SK-MEL-5 (cell line): Measurements from ENCODE around the gene PHF1. TPM values are rescaled to one million over a fixed set of nuclear protein-coding genes. Genes with fewer than 3 reads are reported as not detected.

Experiments used
- DNase-seq: peaks from one replicate; pipeline ENCODE4 v3.0.0-alpha.2; 2016; ENCODE audit warnings: low read depth, low spot score
- in situ Hi-C: cut with HindIII; loops from 2 replicates; pipeline ENCODE4 v1.10.0; 2016; ENCODE audit warnings: low sequenced_read_pairs, high pct_unique_total_duplicates, low pct_unique_long_range_greater_than_20kb
- total RNA-seq: library from RNA; depleted of rRNA; stranded (reverse); fragments of >200 nt; shearing (Covaris generic); gene quantifications from 2 replicates; pipeline ENCODE4 v1.2.3, GENCODE V29; 2014

Gene PHF1
- total RNA-seq, 1 experiment from 2014 or later = 20.6 TPM

- DNase-seq = no peak
- in situ Hi-C loops = no loop called here
Measured at GRCh38 chr6:33413241-33414120, 2.7 kb downstream of the PHF1 start.

GRCh38 chr6:33414592-33415271 lies 3.9 kb downstream of the PHF1 start:
- DNase-seq = peak; percentile 51
- in situ Hi-C loops = no loop called here

GRCh38 chr6:33415831-33416230 lies 5.0 kb downstream of the PHF1 start:
- no peak for DNase-seq
- in situ Hi-C loops = no loop called here

- in situ Hi-C loops = no loop called here
Measured at GRCh38 chr6:33416386-33417127, 5.7 kb downstream of the PHF1 start.

GRCh38 chr6:33417128-33417902 lies 6.5 kb downstream of the PHF1 start:
- no peak for DNase-seq
- in situ Hi-C loops = no loop called here

More at GRCh38 chr6:33416386-33417127, 5.7 kb downstream of the PHF1 start:
- DNase-seq = no peak

- in situ Hi-C loops = no loop called here
- peak; percentile 99 for DNase-seq
Measured at GRCh38 chr6:33417903-33418689, 7.3 kb downstream of the PHF1 start, which contains the start of gene CUTA. Gene CUTA (minus strand): TSS chr6:33418107. CDS start chr6:33418000, 107 bp downstream.

- in situ Hi-C loops = no loop called here
- DNase-seq = no peak
Measured at GRCh38 chr6:33418690-33419291, 8.0 kb downstream of the PHF1 start.

- no peak for DNase-seq
- in situ Hi-C loops = no loop called here
Measured at GRCh38 chr6:33419580-33420490, 9.0 kb downstream of the PHF1 start, which contains the start of gene SYNGAP1. Gene SYNGAP1 (plus strand): TSS chr6:33420065. CDS start chr6:33420265, 200 bp downstream.

GRCh38 chr6:33420491-33421343 lies 9.9 kb downstream of the PHF1 start:
- in situ Hi-C loops = no loop called here
- no peak for DNase-seq

- no peak for DNase-seq
- in situ Hi-C loops = no loop called here
Measured at GRCh38 chr6:33421344-33421643, 10.5 kb downstream of the PHF1 start.

GRCh38 chr6:33423777-33424176 lies 13.0 kb downstream of the PHF1 start:
- DNase-seq = no peak
- in situ Hi-C loops = no loop called here

GRCh38 chr6:33424855-33425667 lies 14.2 kb downstream of the PHF1 start:
- in situ Hi-C loops = no loop called here
- no peak for DNase-seq

- DNase-seq = peak; percentile 88
- in situ Hi-C loops = no loop called here
Measured at GRCh38 chr6:33425668-33426577, 15.1 kb downstream of the PHF1 start.
